ENCODE results near the gene CFAP61.
A peak's percentile ranks its signal among the peaks of the same experiment; 100 is the strongest.

CFAP61 gene

DNA sequence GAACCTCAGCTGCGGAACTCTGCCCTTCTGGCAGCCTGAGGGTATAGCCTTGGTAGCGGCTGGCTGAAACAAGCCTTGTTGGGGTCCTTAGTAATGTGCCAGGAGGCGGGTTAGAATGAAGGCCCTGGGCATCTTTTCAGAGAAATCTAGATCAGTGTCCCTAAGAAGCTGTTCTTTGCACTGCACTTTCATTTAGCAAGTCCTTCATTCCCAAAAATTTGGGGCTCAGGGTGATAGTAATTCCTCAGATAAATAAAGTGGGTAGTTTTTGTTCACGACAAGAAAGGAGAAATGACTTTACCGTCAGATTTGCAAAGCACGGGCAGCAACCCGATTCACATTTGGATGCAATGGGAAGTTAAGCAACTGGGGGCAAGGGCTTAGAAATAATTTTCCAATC is 318.8 kb downstream of the CFAP61 start:
- Histone ChIP-seq H3K9me3 (ENCODE audit: low read length) (no peaks in the 10 kb centered on the region), H3K9ac (ENCODE audit: low read length) (no peak overlapping the region), H3K4me1 (ENCODE audit: insufficient read depth, low read length) (no peaks in the 10 kb centered on the region), H3K27ac (ENCODE audit: low read depth, low read length) (no peak overlapping the region), H3K36me3 (ENCODE audit: insufficient read depth, low read length) (no peaks in the 10 kb centered on the region), H3K4me3 (ENCODE audit: low read depth in 1 of 2, low read length in 2 of 2) (no peak overlapping the region), H3K27me3 (ENCODE audit: control insufficient read depth in 1 of 2, insufficient read depth in 2 of 2, low read length in 2 of 2) (peaks cover 11 to 54% of the 10 kb centered on the region in 2 donors)

DNA sequence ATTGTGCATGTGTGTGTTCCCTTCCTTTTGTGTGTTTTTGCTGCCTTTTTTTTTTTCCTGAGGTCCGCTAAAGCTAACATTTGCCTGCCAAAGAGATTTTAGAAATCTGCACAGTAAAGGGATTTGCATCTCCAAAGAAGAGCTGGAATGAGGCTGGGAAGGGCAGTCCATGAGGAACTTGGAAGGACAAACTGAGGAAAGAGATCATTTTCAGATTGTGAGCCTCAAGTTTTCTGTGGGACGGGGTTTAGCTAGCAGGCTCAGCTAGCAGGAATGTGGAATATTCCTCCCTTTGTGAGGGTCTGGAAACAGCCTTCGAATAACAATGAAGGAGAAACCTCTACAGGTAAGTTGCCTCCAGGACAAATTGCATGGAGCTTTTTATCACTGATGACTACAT is 319.3 kb downstream of the CFAP61 start:
- H3K9me3 ChIP-seq (ENCODE audit: low read length), result no peaks in the 10 kb centered on the region
- H3K4me3 ChIP-seq (ENCODE audit: low read depth in 1 of 2, low read length in 2 of 2), result no peak overlapping the region
- no peaks in the 10 kb centered on the region for H3K4me1 ChIP-seq (ENCODE audit: insufficient read depth, low read length)
- peaks cover 11 to 48% of the 10 kb centered on the region in 2 donors for H3K27me3 ChIP-seq (ENCODE audit: control insufficient read depth in 1 of 2, insufficient read depth in 2 of 2, low read length in 2 of 2)
- H3K36me3 ChIP-seq (ENCODE audit: insufficient read depth, low read length), result no peaks in the 10 kb centered on the region
- no peak overlapping the region for H3K9ac ChIP-seq (ENCODE audit: low read length)
- H3K27ac ChIP-seq (ENCODE audit: low read depth, low read length), result no peak overlapping the region

DNA sequence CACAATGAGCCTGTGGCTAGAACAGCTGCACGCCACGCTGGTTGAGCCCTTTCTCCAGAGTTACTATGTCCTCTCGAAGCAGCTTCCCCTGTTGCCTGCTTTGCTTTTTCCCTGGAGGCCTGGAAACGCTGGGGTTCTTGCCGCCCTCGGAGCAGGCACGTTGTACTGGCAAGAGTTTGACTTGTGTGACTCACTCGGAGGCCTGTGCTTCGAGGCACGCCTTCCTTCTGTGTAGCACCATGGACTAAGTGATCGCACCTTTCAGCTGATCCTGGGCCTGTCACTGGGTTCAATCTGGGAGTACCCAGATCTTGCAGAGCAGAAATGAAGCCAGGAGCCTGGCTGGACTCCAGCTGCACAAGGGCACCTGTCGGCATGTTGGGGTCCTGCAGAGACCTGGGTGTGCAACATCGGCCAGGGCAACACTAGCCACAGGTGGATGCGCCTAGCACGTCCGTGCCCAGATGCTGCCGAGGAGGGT is 320.8 kb downstream of the CFAP61 start:
- Histone ChIP-seq H3K9me3 (ENCODE audit: low read length) (no peaks in the 10 kb centered on the region), H3K4me3 (ENCODE audit: low read depth in 1 of 2, low read length in 2 of 2) (no peak overlapping the region), H3K27me3 (ENCODE audit: control insufficient read depth in 1 of 2, insufficient read depth in 2 of 2, low read length in 2 of 2) (peaks cover 11 to 39% of the 10 kb centered on the region in 2 donors), H3K9ac (ENCODE audit: low read length) (no peak overlapping the region), H3K27ac (ENCODE audit: low read depth, low read length) (no peak overlapping the region), H3K4me1 (ENCODE audit: insufficient read depth, low read length) (no peaks in the 10 kb centered on the region), H3K36me3 (ENCODE audit: insufficient read depth, low read length) (no peaks in the 10 kb centered on the region)

DNA sequence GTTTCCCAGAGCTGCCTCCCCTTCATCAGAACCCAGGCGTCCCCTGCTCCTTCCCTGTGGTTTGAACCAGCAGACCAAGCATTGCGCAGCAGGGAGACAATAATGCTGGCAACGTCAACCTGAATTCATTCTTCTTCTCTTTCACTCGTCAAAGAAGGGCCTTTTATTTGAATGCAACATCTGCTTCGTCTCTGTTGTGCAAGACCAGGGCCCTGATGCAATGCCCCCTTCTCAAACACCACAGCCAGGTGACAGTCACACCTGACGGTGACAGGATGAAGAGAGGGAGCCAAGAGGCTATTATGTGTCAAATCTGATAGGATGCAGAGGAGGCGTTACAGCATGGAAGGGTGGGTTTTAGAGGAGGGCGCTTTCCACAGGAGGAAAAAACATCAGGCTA is 323.5 kb downstream of the CFAP61 start:
- Histone ChIP-seq H3K27me3 (ENCODE audit: control insufficient read depth in 1 of 2, insufficient read depth in 2 of 2, low read length in 2 of 2) (peaks cover 7 to 23% of the 10 kb centered on the region in 2 donors), H3K4me3 (ENCODE audit: low read depth in 1 of 2, low read length in 2 of 2) (no peak overlapping the region), H3K9me3 (ENCODE audit: low read length) (no peaks in the 10 kb centered on the region), H3K4me1 (ENCODE audit: insufficient read depth, low read length) (no peaks in the 10 kb centered on the region), H3K27ac (ENCODE audit: low read depth, low read length) (no peak overlapping the region), H3K9ac (ENCODE audit: low read length) (no peak overlapping the region), H3K36me3 (ENCODE audit: insufficient read depth, low read length) (no peaks in the 10 kb centered on the region)

DNA sequence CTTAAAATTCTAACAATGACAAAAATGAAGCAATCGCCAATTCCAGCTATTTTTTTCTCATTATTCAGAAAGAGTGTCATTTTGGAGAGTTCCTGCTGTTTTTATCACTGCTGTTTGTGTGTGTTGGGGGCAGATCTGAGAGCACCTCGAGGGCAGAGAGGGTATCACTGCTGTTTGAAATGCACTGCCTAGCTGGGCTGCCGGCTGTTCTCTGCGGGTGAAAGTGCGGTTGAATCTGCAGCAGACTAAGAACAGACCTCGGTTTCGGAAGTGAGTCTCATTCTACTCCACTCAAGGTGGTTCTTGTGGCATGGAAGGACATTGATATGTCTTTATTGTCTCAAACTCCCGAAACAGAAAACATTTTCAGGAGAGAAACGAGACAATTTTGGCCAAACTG is 333.9 kb downstream of the CFAP61 start:
- Histone ChIP-seq H3K4me3 (ENCODE audit: low read depth in 1 of 2, low read length in 2 of 2) (no peak overlapping the region), H3K9ac (ENCODE audit: low read length) (no peak overlapping the region), H3K9me3 (ENCODE audit: low read length) (no peaks in the 10 kb centered on the region), H3K27me3 (ENCODE audit: control insufficient read depth in 1 of 2, insufficient read depth in 2 of 2, low read length in 2 of 2) (peaks cover 0 to 7% of the 10 kb centered on the region in 2 donors), H3K36me3 (ENCODE audit: insufficient read depth, low read length) (no peaks in the 10 kb centered on the region), H3K4me1 (ENCODE audit: insufficient read depth, low read length) (no peaks in the 10 kb centered on the region), H3K27ac (ENCODE audit: low read depth, low read length) (no peak overlapping the region)

DNA sequence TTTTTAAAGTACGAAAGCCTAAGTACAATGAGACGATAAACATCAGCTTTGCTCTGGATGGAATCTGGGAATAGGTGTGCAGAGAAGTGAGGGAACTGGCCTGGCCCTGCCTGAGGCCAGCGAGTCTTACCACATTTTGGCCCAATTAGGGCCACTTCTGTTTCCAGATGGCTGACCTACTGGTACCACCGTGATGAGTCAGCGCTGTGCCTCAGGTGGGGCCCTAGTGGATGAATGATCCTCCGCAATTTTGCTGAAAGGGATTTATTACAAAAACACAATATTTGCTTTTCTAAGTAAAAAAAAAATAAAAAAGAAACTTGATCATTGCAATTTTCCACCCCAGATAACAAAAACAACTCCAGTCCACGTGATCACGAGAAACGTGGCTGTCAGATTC is 338.1 kb downstream of the CFAP61 start:
- H3K36me3 ChIP-seq (ENCODE audit: insufficient read depth, low read length), result no peaks in the 10 kb centered on the region
- H3K4me1 ChIP-seq (ENCODE audit: insufficient read depth, low read length), result no peaks in the 10 kb centered on the region
- no peak overlapping the region for H3K4me3 ChIP-seq (ENCODE audit: low read depth in 1 of 2, low read length in 2 of 2)
- H3K27ac ChIP-seq (ENCODE audit: low read depth, low read length), result no peak overlapping the region
- H3K9ac ChIP-seq (ENCODE audit: low read length), result no peak overlapping the region
- H3K9me3 ChIP-seq (ENCODE audit: low read length), result no peaks in the 10 kb centered on the region
- H3K27me3 ChIP-seq (ENCODE audit: control insufficient read depth in 1 of 2, insufficient read depth in 2 of 2, low read length in 2 of 2), result no peaks in the 10 kb centered on the region

DNA sequence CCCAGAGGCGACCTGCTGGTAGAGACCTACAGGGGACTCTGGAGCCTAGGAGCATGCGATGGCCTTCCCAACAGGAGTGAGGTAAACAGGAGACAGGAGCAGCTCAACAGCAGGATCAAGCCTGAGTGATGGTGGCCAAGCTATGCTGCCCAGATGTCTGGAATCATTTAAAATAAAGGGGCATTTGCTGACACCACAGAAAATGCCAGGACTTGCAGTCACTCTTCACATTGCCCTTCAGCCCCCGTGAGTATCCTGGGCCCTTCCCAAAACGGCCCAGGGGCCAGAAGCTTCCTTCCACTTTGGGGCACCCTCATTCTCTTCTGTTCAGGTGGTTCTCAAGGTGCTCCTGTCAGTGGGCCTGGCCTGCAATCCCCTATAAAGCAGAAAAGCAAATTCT is 338.8 kb downstream of the CFAP61 start:
- Histone ChIP-seq H3K36me3 (ENCODE audit: insufficient read depth, low read length) (no peaks in the 10 kb centered on the region), H3K27me3 (ENCODE audit: control insufficient read depth in 1 of 2, insufficient read depth in 2 of 2, low read length in 2 of 2) (no peaks in the 10 kb centered on the region), H3K4me1 (ENCODE audit: insufficient read depth, low read length) (no peaks in the 10 kb centered on the region), H3K4me3 (ENCODE audit: low read depth in 1 of 2, low read length in 2 of 2) (no peak overlapping the region), H3K9ac (ENCODE audit: low read length) (no peak overlapping the region), H3K27ac (ENCODE audit: low read depth, low read length) (no peak overlapping the region), H3K9me3 (ENCODE audit: low read length) (no peaks in the 10 kb centered on the region)

DNA sequence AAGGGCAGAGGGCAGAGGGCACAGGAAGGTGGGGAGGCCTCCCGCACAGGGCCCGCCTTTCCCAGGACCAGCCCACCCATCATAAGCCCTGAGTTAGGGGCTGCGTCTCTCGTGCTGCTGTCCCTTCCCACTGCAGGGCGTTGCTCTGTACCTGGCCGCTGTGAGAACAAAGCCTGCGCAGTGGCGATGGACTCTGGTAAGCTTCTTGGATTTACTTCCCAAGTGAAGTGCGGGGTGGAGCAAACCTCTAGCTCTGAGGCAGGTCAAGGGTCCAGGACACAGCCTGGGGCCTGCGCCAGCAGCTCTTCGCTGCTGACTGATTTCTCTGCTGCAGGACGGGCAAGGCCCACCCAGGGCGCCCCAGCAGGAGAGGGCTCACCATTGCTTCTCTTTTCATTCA is 339.4 kb downstream of the CFAP61 start:
- Histone ChIP-seq H3K36me3 (ENCODE audit: insufficient read depth, low read length) (no peaks in the 10 kb centered on the region), H3K9me3 (ENCODE audit: low read length) (no peaks in the 10 kb centered on the region), H3K4me1 (ENCODE audit: insufficient read depth, low read length) (no peaks in the 10 kb centered on the region), H3K27me3 (ENCODE audit: control insufficient read depth in 1 of 2, insufficient read depth in 2 of 2, low read length in 2 of 2) (no peaks in the 10 kb centered on the region), H3K9ac (ENCODE audit: low read length) (no peak overlapping the region), H3K4me3 (ENCODE audit: low read depth in 1 of 2, low read length in 2 of 2) (no peak overlapping the region), H3K27ac (ENCODE audit: low read depth, low read length) (no peak overlapping the region)

DNA sequence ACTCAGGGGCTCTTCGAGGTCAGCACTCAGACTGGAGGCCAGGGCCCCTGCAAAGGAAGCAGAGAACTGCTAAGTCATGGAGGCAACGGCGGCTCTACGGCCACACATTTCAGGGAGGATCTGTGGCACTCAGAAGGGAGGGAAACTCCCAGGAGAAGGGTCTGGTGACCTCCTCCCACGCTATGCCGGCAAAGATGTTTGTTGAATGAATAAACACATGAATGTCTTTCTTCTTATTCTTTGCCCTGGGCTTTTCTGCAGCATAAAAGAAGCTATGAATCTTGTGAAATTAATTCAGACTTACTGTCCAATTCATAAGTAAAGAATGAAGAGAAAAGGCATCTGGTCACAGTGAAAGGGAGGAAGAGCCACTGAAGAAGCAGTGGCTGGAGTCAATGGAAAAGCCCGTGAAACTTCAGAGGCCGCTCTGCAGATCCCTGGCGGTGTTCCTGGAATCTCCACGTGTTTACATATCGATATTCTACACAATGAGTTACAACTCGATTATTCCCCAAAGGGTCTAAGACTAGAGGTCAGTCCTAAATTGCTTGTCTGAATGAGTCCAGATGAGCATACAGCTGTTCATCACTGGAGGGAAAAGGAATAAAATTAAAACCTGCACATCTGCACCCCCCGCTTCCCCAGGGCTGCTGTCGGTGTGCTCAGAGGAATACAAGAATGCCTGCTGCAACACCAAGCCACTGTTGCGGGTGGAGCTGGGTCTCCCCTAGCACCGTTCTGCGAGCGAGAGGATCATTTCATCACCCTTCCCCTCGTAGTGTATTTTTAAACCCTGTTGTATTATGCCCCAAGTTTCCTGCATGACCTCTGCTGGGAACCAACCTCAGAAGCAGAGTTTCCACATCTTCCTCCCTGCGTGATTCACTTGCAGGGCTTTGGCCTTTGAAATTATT is 341.1 kb downstream of the CFAP61 start:
- Histone ChIP-seq H3K27me3 (ENCODE audit: control insufficient read depth in 1 of 2, insufficient read depth in 2 of 2, low read length in 2 of 2) (no peaks in the 10 kb centered on the region), H3K27ac (ENCODE audit: low read depth, low read length) (no peak overlapping the region), H3K36me3 (ENCODE audit: insufficient read depth, low read length) (no peaks in the 10 kb centered on the region), H3K4me3 (ENCODE audit: low read depth in 1 of 2, low read length in 2 of 2) (peak overlapping the region in 1 of 2 donors; percentile 9), H3K4me1 (ENCODE audit: insufficient read depth, low read length) (no peaks in the 10 kb centered on the region), H3K9ac (ENCODE audit: low read length) (no peak overlapping the region), H3K9me3 (ENCODE audit: low read length) (no peaks in the 10 kb centered on the region)

DNA sequence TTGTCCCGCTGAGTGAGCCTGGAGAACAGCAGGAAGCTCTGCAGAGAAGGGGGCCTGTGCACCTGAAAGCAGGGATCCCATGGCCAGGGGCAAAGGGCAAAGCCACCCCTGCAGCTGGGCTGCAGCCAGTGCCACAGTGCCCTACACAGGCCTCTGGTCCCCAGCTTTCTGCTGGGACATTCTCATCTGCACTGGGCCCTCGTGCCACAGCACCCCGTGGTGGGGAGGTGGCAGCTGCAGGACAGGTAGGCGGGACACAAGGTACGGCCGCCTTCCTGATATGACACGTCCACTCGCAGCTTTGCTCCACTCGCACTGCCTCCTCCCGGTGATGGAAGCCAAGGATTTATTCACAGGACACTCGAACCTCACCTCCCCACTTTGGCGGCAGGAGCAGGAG is 342.8 kb downstream of the CFAP61 start:
- H3K27ac ChIP-seq (ENCODE audit: low read depth, low read length), result no peak overlapping the region
- H3K4me3 ChIP-seq (ENCODE audit: low read depth in 1 of 2, low read length in 2 of 2), result no peak overlapping the region
- H3K9me3 ChIP-seq (ENCODE audit: low read length), result no peaks in the 10 kb centered on the region
- no peaks in the 10 kb centered on the region for H3K4me1 ChIP-seq (ENCODE audit: insufficient read depth, low read length)
- no peaks in the 10 kb centered on the region for H3K27me3 ChIP-seq (ENCODE audit: control insufficient read depth in 1 of 2, insufficient read depth in 2 of 2, low read length in 2 of 2)
- no peaks in the 10 kb centered on the region for H3K36me3 ChIP-seq (ENCODE audit: insufficient read depth, low read length)
- no peak overlapping the region for H3K9ac ChIP-seq (ENCODE audit: low read length)

DNA sequence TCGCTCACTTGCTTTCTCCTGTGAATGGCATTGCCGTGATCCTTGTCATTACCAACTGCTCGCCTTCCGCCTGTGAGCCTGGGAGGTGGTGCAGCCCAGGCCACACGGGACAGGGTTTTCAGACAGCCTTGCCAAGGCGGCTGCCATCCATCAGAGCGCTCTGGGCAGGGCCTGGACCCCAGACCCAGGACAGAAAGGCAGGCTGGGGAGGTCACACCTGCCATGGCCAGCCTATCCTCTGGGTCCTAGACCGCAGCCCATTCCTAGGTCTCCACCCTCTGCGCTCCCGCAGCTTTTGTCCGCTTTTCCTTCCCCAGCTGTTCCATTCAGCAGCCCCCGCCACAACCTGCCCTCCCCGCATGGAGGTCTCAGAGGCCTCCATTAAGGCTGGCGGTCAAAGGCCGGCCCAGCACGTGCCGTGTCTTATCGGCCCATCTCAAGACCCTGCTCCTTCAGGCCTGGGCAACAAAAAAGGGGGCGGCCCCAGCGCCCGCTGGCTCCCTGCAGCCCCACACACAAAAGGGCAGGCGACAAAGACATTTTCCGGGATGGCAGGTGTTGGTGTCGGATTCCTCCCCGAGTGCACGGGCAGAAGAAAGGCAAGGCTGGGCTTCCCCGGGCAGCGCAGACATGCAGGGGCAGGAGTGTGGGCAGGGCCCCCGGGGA is 343.7 kb downstream of the CFAP61 start:
- no peak overlapping the region for H3K27ac ChIP-seq (ENCODE audit: low read depth, low read length)
- no peaks in the 10 kb centered on the region for H3K27me3 ChIP-seq (ENCODE audit: control insufficient read depth in 1 of 2, insufficient read depth in 2 of 2, low read length in 2 of 2)
- H3K36me3 ChIP-seq (ENCODE audit: insufficient read depth, low read length), result no peaks in the 10 kb centered on the region
- no peaks in the 10 kb centered on the region for H3K4me1 ChIP-seq (ENCODE audit: insufficient read depth, low read length)
- H3K9me3 ChIP-seq (ENCODE audit: low read length), result no peaks in the 10 kb centered on the region
- H3K4me3 ChIP-seq (ENCODE audit: low read depth in 1 of 2, low read length in 2 of 2), result no peak overlapping the region
- H3K9ac ChIP-seq (ENCODE audit: low read length), result no peak overlapping the region
